GM19455 (cell line): ENCODE measurements around the gene AXDND1.
"Not testable (repeated sequence)": the region's sequence is repeated elsewhere in the genome, so short reads cannot be mapped to it uniquely, and the experiment has no call there.

ENCODE experiments used
- ATAC-seq: cut with Tn5 transposase; IDR thresholded peaks from one replicate; pipeline ENCODE4 v1.9.1; 2021; ENCODE audit not compliant: unreplicated experiment

Gene AXDND1

GRCh38 chr1:179365342-179366092, at the start of gene AXDND1:
AXDND1 (plus strand) TSS chr1:179365971; CDS start chr1:179366510, 539 bp downstream.
- peak; percentile 96 for ATAC-seq

- ATAC-seq: no peak
Observed at GRCh38 chr1:179318491-179318890, 47.3 kb upstream of the AXDND1 start.

GRCh38 chr1:179321533-179322216, 44.1 kb upstream of the AXDND1 start:
- ATAC-seq: no peak

- ATAC-seq: no peak
Observed at GRCh38 chr1:179322557-179322956, 43.2 kb upstream of the AXDND1 start.

GRCh38 chr1:179323436-179323835, 42.3 kb upstream of the AXDND1 start:
- ATAC-seq: no peak

- ATAC-seq: no peak
Observed at GRCh38 chr1:179325836-179326235, 39.9 kb upstream of the AXDND1 start.

GRCh38 chr1:179326746-179327145, 39.0 kb upstream of the AXDND1 start:
- no peak for ATAC-seq

- no peak for ATAC-seq
Observed at GRCh38 chr1:179327196-179327595, 38.6 kb upstream of the AXDND1 start.

GRCh38 chr1:179327679-179328078, 38.1 kb upstream of the AXDND1 start:
- ATAC-seq: no peak

GRCh38 chr1:179329862-179330261, 35.9 kb upstream of the AXDND1 start:
- no peak for ATAC-seq

GRCh38 chr1:179334440-179334839, 31.3 kb upstream of the AXDND1 start:
- no peak for ATAC-seq

- ATAC-seq: no peak
Observed at GRCh38 chr1:179337288-179337687, 28.5 kb upstream of the AXDND1 start.

GRCh38 chr1:179337942-179338560, 27.7 kb upstream of the AXDND1 start:
- ATAC-seq: no peak

GRCh38 chr1:179340918-179341317, 24.9 kb upstream of the AXDND1 start:
- no peak for ATAC-seq

GRCh38 chr1:179341943-179342547, 23.7 kb upstream of the AXDND1 start:
- ATAC-seq: no peak

- ATAC-seq: no peak
Observed at GRCh38 chr1:179342740-179343404, 22.9 kb upstream of the AXDND1 start.

- ATAC-seq: no peak
Observed at GRCh38 chr1:179351281-179351680, 14.5 kb upstream of the AXDND1 start.

- no peak for ATAC-seq
Observed at GRCh38 chr1:179352236-179352635, 13.5 kb upstream of the AXDND1 start.

GRCh38 chr1:179353546-179353945, 12.2 kb upstream of the AXDND1 start:
- no peak for ATAC-seq

GRCh38 chr1:179361631-179362030, 4.1 kb upstream of the AXDND1 start:
- not testable (repeated sequence) for ATAC-seq
